ENCODE data around the gene FPR2. TPM values are rescaled to one million over a fixed set of nuclear protein-coding genes. Genes with fewer than 3 reads are reported as not detected.

Gene FPR2
- total and polyA plus RNA-seq, 9 of the 15 experiments (the other 6 are each of a cell fraction or from before 2014, with no cell fraction given): 0.03 to 0.15 (median 0.07) TPM; not detected in 6

GRCh38 chr19:51796195-51796679, 35.3 kb downstream of the FPR2 start (continued):
- TF ChIP-seq UBTF (IDR thresholded peaks at IDR 0.05; ENCODE audit: borderline replicate concordance in 1 of 2, low read depth in 2 of 2, low read length in 2 of 2) (0 out of 4 replicates have a peak, but pooled peaks of 1 of the 2 experiments have one; percentile 26), CTBP1 (IDR thresholded peaks at IDR 0.05; ENCODE audit: borderline replicate concordance) (peak; percentile 99), THAP7 (CRISPR knock-in tag; IDR thresholded peaks at IDR 0.05) (no peak), ZNF592 (IDR thresholded peaks at IDR 0.05) (peak; percentile 82), KDM1A (IDR thresholded peaks at IDR 0.05) (peak; percentile 76 to 80; a peak in 3 of 4 replicates), HDGF (IDR thresholded peaks at IDR 0.05) (peak; percentile 23; the same call in 1 of the 2 replicates), ERF (CRISPR knock-in tag; IDR thresholded peaks at IDR 0.05) (0 out of 2 replicates have a peak, but pooled peaks have one; percentile 39), ZBED1 (IDR thresholded peaks at IDR 0.05) (0 out of 2 replicates have a peak, but pooled peaks have one; percentile 46), MNT (conservative IDR thresholded peaks at IDR 0.05) (peak; percentile 62 to 82; a peak in 3 of 4 replicates), POLR2A (conservative IDR thresholded peaks at IDR 0.05) (peak; percentile 59), ZNF395 (CRISPR knock-in tag; IDR thresholded peaks at IDR 0.05) (0 out of 2 replicates have a peak, but pooled peaks have one; percentile 37), KAT2B (IDR thresholded peaks at IDR 0.05; ENCODE audit: low read depth, low read length) (no peak), RBM14 (IDR thresholded peaks at IDR 0.05; ENCODE audit: borderline replicate concordance, insufficient read depth, low read depth, low read length) (no peak), KLF6 (CRISPR knock-in tag; IDR thresholded peaks at IDR 0.05; ENCODE audit: borderline replicate concordance) (0 out of 2 replicates have a peak, but pooled peaks have one; percentile 32), SMARCE1 (IDR thresholded peaks at IDR 0.05) (peak; percentile 89), ZEB2 (IDR thresholded peaks at IDR 0.05) (peak; percentile 92), GABPB1 (CRISPR knock-in tag; IDR thresholded peaks at IDR 0.05) (no peak), JUND (IDR thresholded peaks at IDR 0.05; ENCODE audit: borderline replicate concordance, low read depth, low read length) (peak; percentile 72), JUND (tag; IDR thresholded peaks at IDR 0.05; ENCODE audit: borderline replicate concordance, low read depth, low read length) (peak; percentile 83; the same call in 2 of the 3 replicates)

Data from K562 (cell line).